H1 (cell line): ENCODE measurements around the gene SMS. TPM values are rescaled to one million over a fixed set of nuclear protein-coding genes. Genes with fewer than 3 reads are reported as not detected.
A peak's percentile ranks its signal among the peaks of the same experiment; 100 is the strongest.

Source experiments
- CTCF ChIA-PET: fragments of 300-600 bp; sonication (Branson Sonifier 250); formaldehyde crosslinking; loops from one replicate; lab custom pipeline; 2021; ENCODE audit not compliant: partially characterized antibody; lab: Charles Lee
- POLR2A ChIA-PET: fragments of 300-600 bp; sonication (Branson Sonifier 250); formaldehyde crosslinking; loops from one replicate; lab custom pipeline; 2021; ENCODE audit warnings: inconsistent platforms; ENCODE audit not compliant: partially characterized antibody; lab: Charles Lee
- DNase-seq, 2 experiments: peaks; one replicate each; pipeline versions ENCODE4 v3.0.0 to v3.0.0-alpha.2; 2010 to 2022; ENCODE audit warnings: low spot score in 2 of 2, low read depth in 1 of 2, mixed read lengths in 1 of 2
- FAIRE-seq: peaks from 2 replicates; lab custom pipeline; 2011; peaks lifted over from hg19 to GRCh38; lab: Jason Lieb, UNC
- H2AFZ ChIP-seq: 2 replicates; pipeline ENCODE4 v1.8.1; 2012; ENCODE audit warnings: low read length, inconsistent platforms
- H2AK5ac ChIP-seq: 2 replicates; pipeline ENCODE4 v1.6.1; 2013; ENCODE audit warnings: low read depth, low read length
- H2BK120ac ChIP-seq: replicated peaks from 2 replicates; pipeline ENCODE3; 2013; ENCODE audit warnings: low read depth, low read length, inconsistent platforms
- H2BK12ac ChIP-seq: 2 replicates; pipeline ENCODE4 v1.6.1; 2013; ENCODE audit warnings: low read depth, low read length
- H2BK15ac ChIP-seq: 2 replicates; pipeline ENCODE4 v1.6.1; 2013; ENCODE audit warnings: low read length
- H2BK20ac ChIP-seq: 2 replicates; pipeline ENCODE4 v1.6.1; 2013; ENCODE audit warnings: low read length
- H2BK5ac ChIP-seq: 2 replicates; pipeline ENCODE4 v1.6.1; 2013; ENCODE audit warnings: low read depth, low read length
- H3K14ac ChIP-seq: 2 replicates; pipeline ENCODE4 v1.6.1; 2013; ENCODE audit warnings: inconsistent platforms; ENCODE audit not compliant: insufficient read length
- H3K18ac ChIP-seq: 2 replicates; pipeline ENCODE4 v1.6.1; 2013; ENCODE audit warnings: low read length; ENCODE audit errors: extremely low read depth
- H3K23ac ChIP-seq: 2 replicates; pipeline ENCODE4 v1.6.1; 2013; ENCODE audit warnings: inconsistent platforms; ENCODE audit not compliant: insufficient read length
- H3K23me2 ChIP-seq: 2 replicates; pipeline ENCODE4 v1.6.1; 2013; ENCODE audit warnings: low read depth, low read length
- H3K27ac ChIP-seq: 2 replicates; pipeline ENCODE4 v1.6.1; 2011; ENCODE audit warnings: low read depth, low read length, inconsistent platforms
- H3K27me3 ChIP-seq, 4 experiments: replicated peaks in 1 of 4; 1 replicate in 1 of 4; 2 replicates in 3 of 4; pipeline versions ENCODE4 v1.6.1 to v1.8.1; 2011 to 2013; ENCODE audit warnings: low read length in 3 of 4, mild to moderate bottlenecking in 3 of 4, inconsistent platforms in 2 of 4, mixed read lengths in 2 of 4, moderate library complexity in 1 of 4; ENCODE audit not compliant: control insufficient read depth in 3 of 4, insufficient read depth in 3 of 4; ENCODE audit errors: extremely low read depth in 1 of 4
- H3K36me3 ChIP-seq, 4 experiments: 2 replicates each; pipeline versions ENCODE4 v1.6.1 to v1.8.1; 2011 to 2013; ENCODE audit warnings: mild to moderate bottlenecking in 4 of 4, low read length in 3 of 4, moderate library complexity in 2 of 4, control low read depth in 1 of 4, inconsistent platforms in 1 of 4; ENCODE audit not compliant: insufficient read depth in 4 of 4, control insufficient read depth in 2 of 4
- H3K4ac ChIP-seq: replicated peaks from 2 replicates; pipeline ENCODE3; 2013; ENCODE audit warnings: low read length, low read depth, mixed read lengths, inconsistent platforms; ENCODE audit not compliant: insufficient read length
- H3K4me1 ChIP-seq, 4 experiments: replicated peaks in 1 of 4; 1 replicate in 1 of 4; 2 replicates in 3 of 4; pipeline versions ENCODE4 v1.6.1 to v1.8.1; 2011 to 2013; ENCODE audit warnings: low read length in 3 of 4, inconsistent platforms in 2 of 4, mixed read lengths in 1 of 4; ENCODE audit not compliant: insufficient read depth in 4 of 4, control insufficient read depth in 3 of 4
- H3K4me2 ChIP-seq, 2 experiments: 2 replicates each; pipeline versions ENCODE4 v1.6.1 to v1.8.1; 2011 to 2013; ENCODE audit warnings: low read depth in 2 of 2, low read length in 2 of 2, control low read depth in 1 of 2, inconsistent platforms in 1 of 2, mild to moderate bottlenecking in 1 of 2; ENCODE audit not compliant: insufficient read depth in 1 of 2
- H3K4me3 ChIP-seq, 4 experiments: fragments of 200-600, 300-600 bp in 1 of 4; sonication (generic), shearing (Covaris generic), sonication (Bioruptor Twin) in 1 of 4; 2 replicates each; pipeline versions ENCODE4 v1.5.1 to v1.8.1; 2011 to 2016; ENCODE audit warnings: low read length in 4 of 4, low read depth in 3 of 4, control low read depth in 2 of 4, inconsistent platforms in 2 of 4, mild to moderate bottlenecking in 2 of 4, mixed read lengths in 1 of 4, moderate library complexity in 1 of 4; ENCODE audit not compliant: insufficient read depth in 2 of 4; ENCODE audit errors: extremely low read depth in 1 of 4
- H3K56ac ChIP-seq: replicated peaks from 2 replicates; pipeline ENCODE3; 2013; ENCODE audit warnings: low read depth, mild to moderate bottlenecking, mixed read lengths, low read length, inconsistent platforms; ENCODE audit not compliant: insufficient read length
- H3K79me1 ChIP-seq: 2 replicates; pipeline ENCODE4 v1.6.1; 2013; ENCODE audit warnings: low read depth, low read length, control low read depth
- H3K79me2 ChIP-seq, 2 experiments: 2 replicates each; pipeline versions ENCODE4 v1.6.1 to v1.8.1; 2012 to 2013; ENCODE audit warnings: low read length in 2 of 2, mild to moderate bottlenecking in 2 of 2, inconsistent platforms in 1 of 2; ENCODE audit not compliant: insufficient read depth in 2 of 2, control insufficient read depth in 1 of 2
- H3K9ac ChIP-seq, 4 experiments: replicated peaks in 1 of 4; 1 replicate in 1 of 4; 2 replicates in 3 of 4; pipeline versions ENCODE4 v1.6.1 to v1.8.1; 2011 to 2013; ENCODE audit warnings: low read depth in 3 of 4, low read length in 3 of 4, control low read depth in 2 of 4, mild to moderate bottlenecking in 2 of 4, moderate library complexity in 2 of 4, inconsistent platforms in 1 of 4; ENCODE audit errors: extremely low read depth in 1 of 4
- H3K9me3 ChIP-seq, 2 experiments: 2 replicates each; pipeline versions ENCODE4 v1.6.1 to v1.8.1; 2012 to 2013; ENCODE audit warnings: mild to moderate bottlenecking in 2 of 2, moderate library complexity in 2 of 2, control low read depth in 1 of 2, inconsistent platforms in 1 of 2, low read depth in 1 of 2, low read length in 1 of 2, mixed read lengths in 1 of 2; ENCODE audit not compliant: insufficient read depth in 2 of 2
- H4K20me1 ChIP-seq, 2 experiments: replicated peaks in 1 of 2; 2 replicates each; pipeline versions ENCODE3 to v1.8.1; 2011 to 2013; ENCODE audit warnings: inconsistent platforms in 2 of 2, low read length in 2 of 2, mild to moderate bottlenecking in 1 of 2; ENCODE audit not compliant: insufficient read depth in 2 of 2, control insufficient read depth in 1 of 2
- H4K5ac ChIP-seq: 2 replicates; pipeline ENCODE4 v1.6.1; 2013; ENCODE audit warnings: low read length, low read depth, mixed read lengths, inconsistent platforms; ENCODE audit not compliant: insufficient read length
- H4K8ac ChIP-seq: 2 replicates; pipeline ENCODE4 v1.8.0; 2013; ENCODE audit warnings: mild to moderate bottlenecking, moderate library complexity, low read length, inconsistent platforms; ENCODE audit not compliant: insufficient read depth; ENCODE audit errors: extremely low read depth
- H4K91ac ChIP-seq: replicated peaks from 2 replicates; pipeline ENCODE3; 2013; ENCODE audit warnings: low read length, mixed read lengths, inconsistent platforms; ENCODE audit not compliant: insufficient read length
- CEBPB ChIP-seq: IDR thresholded peaks from 2 replicates; pipeline ENCODE4 v1.6.1; 2012; ENCODE audit warnings: low read depth, low read length
- POLR2A ChIP-seq, 2 experiments: IDR thresholded peaks; 1 replicate in 1 of 2; 2 replicates in 1 of 2; pipeline ENCODE4 v1.6.1; 2011; ENCODE audit warnings: low read depth in 2 of 2, low read length in 2 of 2, mild to moderate bottlenecking in 2 of 2; ENCODE audit errors: control extremely low read depth in 1 of 2
- WGBS, 2 experiments: shearing (Covaris generic) in 1 of 2; methylation state at CpG; one replicate each; pipeline versions ENCODE4 v1.1.6 to v1.1.7; 2013 to 2015; ENCODE audit warnings: low lambda C conversion rate in 2 of 2, mixed read lengths in 2 of 2, inconsistent platforms in 1 of 2, low coverage in 1 of 2, missing lambda C conversion rate in 1 of 2; ENCODE audit not compliant: insufficient replicate concordance in 2 of 2, insufficient coverage in 1 of 2, insufficient read length in 1 of 2; ENCODE audit errors: extremely low coverage in 1 of 2, missing lambda C conversion rate in 1 of 2; 5-methylcytosine and 5-hydroxymethylcytosine counted together
- polyA plus RNA-seq, 7 experiments: library from polyadenylated mRNA; depleted of rRNA in 3 of 7; stranded (reverse) in 5 of 7; unstranded in 2 of 7; fragments of >200 nt in 5 of 7; fragments of 200-250 nt in 2 of 7; gene quantifications; 1 replicate in 5 of 7; 2 replicates in 1 of 7; 4 replicates in 1 of 7; pipeline versions ENCODE4 v1.2.1 to v1.2.3, GENCODE V29; 2011 to 2013; ENCODE audit warnings: missing spikeins in 2 of 7, mixed read lengths in 2 of 7
- total RNA-seq: library from RNA; stranded (reverse); fragmentation: NEBNext Ultra II Directional; extraction: Animal tissue kit (Norgen Biotek cat#: 25700); gene quantifications from 2 replicates; pipeline ENCODE4 v1.2.1, GENCODE V29; 2021

The SMS gene
- total and polyA plus RNA-seq, 2 of the 8 experiments (the other 6 are each of a cell fraction or from before 2014, with no cell fraction given), result 66.3 to 256 TPM

DNA sequence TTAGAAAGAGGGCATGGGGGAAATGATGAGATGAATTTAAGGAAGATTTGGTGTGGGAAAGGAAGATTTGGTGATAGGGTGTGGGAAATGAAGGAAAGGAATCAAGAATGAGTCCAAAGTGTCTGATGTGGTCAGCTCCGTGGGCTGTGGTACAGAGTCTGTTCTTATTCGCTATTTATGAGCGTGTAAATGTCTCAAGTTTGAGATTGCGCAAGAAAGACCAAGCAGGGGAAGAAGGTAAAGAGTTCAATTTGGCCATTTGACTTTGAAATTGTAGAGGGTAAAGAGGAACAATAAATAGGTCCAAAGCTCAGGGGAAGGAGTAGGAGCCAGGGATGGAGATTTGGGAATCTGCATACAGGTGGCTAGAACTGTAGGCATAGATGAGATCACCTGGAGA lies 11.3 kb upstream of the SMS start:
- FAIRE-seq, result no peak
- H3K18ac ChIP-seq, result no peak overlapping the region
- H2BK15ac ChIP-seq, result no peak overlapping the region

More for the DNA sequence above, 11.3 kb upstream of the SMS start:
- TF ChIP-seq CEBPB (peak; percentile 65), POLR2A (IDR thresholded peaks at IDR 0.05; ENCODE audit: control extremely low read depth in 1 of 2, low read depth in 2 of 2, low read length in 2 of 2) (no peak)
- Histone ChIP-seq H3K4ac (no peak overlapping the region), H3K14ac (no peak overlapping the region), H3K36me3 (no peaks in the 10 kb centered on the region), H3K27ac (no peak overlapping the region), H2AFZ (no peak overlapping the region), H4K20me1 (no peaks in the 10 kb centered on the region), H3K9ac (no peak overlapping the region), H3K27me3 (no peaks in the 10 kb centered on the region), H2BK5ac (no peak overlapping the region), H3K9me3 (no peaks in the 10 kb centered on the region), H4K91ac (no peak overlapping the region), H3K4me1 (peaks cover 0 to 4% (median 0%) of the 10 kb centered on the region in 4 experiments; a peak in 1 of 7 replicates), H2AK5ac (no peak overlapping the region), H3K56ac (no peak overlapping the region), H2BK20ac (no peak overlapping the region), H3K79me2 (no peaks in the 10 kb centered on the region), H4K8ac (no peak overlapping the region), H3K23ac (no peak overlapping the region), H3K4me3 (no peak overlapping the region), H3K4me2 (no peak overlapping the region), H3K23me2 (no peaks in the 10 kb centered on the region), H2BK120ac (no peak overlapping the region), H4K5ac (no peak overlapping the region), H2BK12ac (no peak overlapping the region), H3K79me1 (no peaks in the 10 kb centered on the region)
- POLR2A ChIA-PET, result interaction anchor here (1.2 kb wide), 1 partner anchor 36 kb away, joined by 3 read pairs; no protein-coding TSS in a partner anchor
- 93% methylated on average over 4 of the region's 4 CpGs; no CpG with 5 or more reads in 1 of the 2 experiments for WGBS, 2 experiments
- CTCF ChIA-PET, result no interaction called here
- no peak for DNase-seq
